HG03558 (cell line): ENCODE measurements around the gene PREPL.
A peak's percentile ranks its signal among the peaks of the same experiment; 100 is the strongest.
"Not testable (repeated sequence)": the region's sequence is repeated elsewhere in the genome, so short reads cannot be mapped to it uniquely, and the experiment has no call there.

Source experiments
- ATAC-seq: cut with Tn5 transposase; IDR thresholded peaks from one replicate; pipeline ENCODE4 v1.9.1; 2021; ENCODE audit warnings: moderate number of reproducible peaks; ENCODE audit not compliant: unreplicated experiment; ENCODE audit errors: extremely low read depth

Gene PREPL

DNA sequence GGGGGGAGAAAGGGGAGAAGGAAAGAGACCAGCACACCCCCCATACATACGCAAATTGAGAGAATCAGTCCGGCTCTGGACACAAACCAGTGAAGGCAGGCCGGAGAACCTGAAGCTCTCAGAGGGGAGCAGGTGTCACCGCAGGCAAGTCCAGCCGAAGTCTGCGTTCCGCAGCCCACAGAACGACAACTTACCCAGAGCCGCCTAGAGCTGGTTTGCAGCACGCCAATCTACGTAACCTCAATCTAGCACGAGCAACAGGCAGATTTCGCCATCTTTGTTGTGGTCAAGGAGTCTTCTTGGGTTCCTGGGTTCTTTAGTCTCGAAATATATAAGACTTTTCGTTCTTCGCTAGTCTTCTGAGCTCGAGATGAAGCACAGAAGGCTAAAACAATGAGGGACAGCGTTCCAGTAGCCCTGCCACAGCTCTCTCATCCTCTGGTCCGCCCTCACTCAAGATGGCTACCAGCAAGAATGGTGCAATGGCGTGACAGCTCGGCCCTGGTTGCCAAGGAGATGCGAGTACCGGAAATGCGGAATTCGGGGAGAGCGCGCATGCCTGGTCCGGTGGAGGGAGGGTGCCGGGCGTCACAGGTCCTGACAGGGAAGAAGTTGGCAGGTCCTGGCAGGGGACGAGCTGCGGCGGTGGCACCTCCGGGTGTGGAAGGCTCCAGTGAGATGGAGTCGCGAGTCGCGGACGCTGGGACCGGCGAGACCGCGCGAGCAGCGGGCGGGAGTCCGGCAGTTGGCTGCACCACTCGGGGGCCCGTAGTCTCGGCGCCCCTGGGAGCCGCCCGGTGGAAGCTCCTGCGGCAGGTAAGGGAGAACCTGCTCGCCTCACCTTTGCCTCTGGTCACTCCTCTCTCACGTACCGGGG is at the start of gene PREPL, which contains the start of gene CAMKMT:
PREPL (minus strand) TSS at position 165 of the 877 bp plus-strand sequence. CDS start 15,152 bp downstream, outside the sequence.
CAMKMT (plus strand) TSS at position 618 of the 877 bp plus-strand sequence.
- peak; percentile 45 for ATAC-seq

- no peak for ATAC-seq
Observed at GRCh38 chr2:44398243-44398897, 37.1 kb upstream of the PREPL start.

DNA sequence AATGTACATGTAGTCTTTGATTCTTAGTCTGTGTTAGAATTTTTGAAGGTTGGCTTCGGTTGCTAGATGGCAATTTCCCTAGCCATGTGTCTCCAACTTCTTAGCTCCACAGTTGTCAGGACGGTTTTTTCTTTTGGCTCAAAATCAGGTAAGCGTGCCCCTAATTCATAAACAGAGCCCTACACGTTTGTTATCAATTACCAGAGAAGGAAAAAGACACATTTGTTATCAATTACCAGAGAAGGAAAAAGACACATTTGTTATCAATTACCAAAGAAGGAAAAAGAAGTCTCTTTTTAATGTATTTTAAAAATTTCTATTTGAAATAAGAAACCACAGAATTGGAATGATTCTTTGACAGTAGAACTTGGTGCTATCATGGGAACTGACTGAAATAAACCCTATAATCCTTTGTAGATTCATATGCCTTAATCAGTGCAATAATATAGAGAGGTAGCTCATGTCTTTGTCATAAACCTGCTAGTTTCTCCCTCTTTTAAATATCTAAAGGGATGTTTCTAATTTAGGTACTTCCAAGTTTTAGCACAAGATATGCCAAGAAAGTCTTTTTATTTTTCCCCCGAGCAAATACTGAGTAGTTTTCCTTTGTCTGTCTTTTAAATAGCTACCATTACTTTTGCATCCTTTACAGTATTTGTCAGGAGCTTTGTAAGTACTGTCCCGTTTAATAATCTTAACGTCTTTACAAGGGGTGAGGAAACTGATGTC is 36.3 kb upstream of the PREPL start:
- no peak for ATAC-seq

GRCh38 chr2:44392338-44392943 is 31.1 kb upstream of the PREPL start:
- no peak for ATAC-seq

GRCh38 chr2:44389895-44390294 is 28.6 kb upstream of the PREPL start:
- no peak for ATAC-seq

GRCh38 chr2:44388877-44389276 is 27.6 kb upstream of the PREPL start:
- no peak for ATAC-seq

- ATAC-seq = not testable (repeated sequence)
Observed at GRCh38 chr2:44385226-44385625, 23.9 kb upstream of the PREPL start.

DNA sequence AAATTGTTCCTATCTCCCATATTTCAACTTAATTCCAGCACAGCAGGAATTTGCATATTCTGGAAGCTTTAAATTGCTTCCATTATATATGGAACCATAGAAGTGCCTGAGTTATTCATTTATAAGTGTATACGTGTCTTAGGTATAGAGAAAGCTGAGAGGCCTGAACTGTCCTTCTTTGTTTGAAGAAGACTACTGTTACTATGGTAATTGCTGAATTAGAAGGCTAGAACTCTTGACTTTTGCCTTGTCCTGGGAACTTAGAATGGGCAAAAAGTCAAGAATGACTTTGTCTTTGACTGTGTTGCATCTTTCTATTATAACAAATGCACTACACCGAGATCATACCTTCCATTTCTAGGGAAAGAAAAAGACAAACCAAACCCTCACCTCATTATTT is 16.2 kb upstream of the PREPL start:
- no peak for ATAC-seq

- no peak for ATAC-seq
Observed at GRCh38 chr2:44372246-44372645, 11.0 kb upstream of the PREPL start.

- no peak for ATAC-seq
Observed at GRCh38 chr2:44371445-44371844, 10.2 kb upstream of the PREPL start.

- ATAC-seq = no peak
Observed at GRCh38 chr2:44369392-44369791, 8.1 kb upstream of the PREPL start.

DNA sequence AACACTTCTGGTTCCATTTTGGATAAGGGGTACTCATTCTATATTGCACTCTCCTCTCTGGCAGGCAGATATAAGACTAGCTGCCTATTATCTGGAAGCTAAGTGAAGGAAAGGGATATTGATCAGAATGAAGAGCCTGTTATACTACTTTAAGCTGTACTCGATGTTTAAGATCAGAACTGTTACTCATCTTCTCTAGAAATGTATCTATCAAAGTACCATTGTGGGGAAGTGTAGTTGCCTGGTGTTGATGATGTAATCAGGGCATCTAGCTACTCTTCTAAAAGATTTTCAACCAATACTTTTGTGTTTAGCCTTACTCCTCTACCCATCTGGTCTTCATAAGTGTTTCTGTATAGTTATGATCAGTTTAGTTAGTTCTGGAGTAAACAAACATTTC is 6.3 kb upstream of the PREPL start:
- ATAC-seq = no peak

GRCh38 chr2:44364604-44365003 is 3.3 kb upstream of the PREPL start:
- ATAC-seq = no peak

- no peak for ATAC-seq
Observed at GRCh38 chr2:44362207-44363015, 1.1 kb upstream of the PREPL start.

DNA sequence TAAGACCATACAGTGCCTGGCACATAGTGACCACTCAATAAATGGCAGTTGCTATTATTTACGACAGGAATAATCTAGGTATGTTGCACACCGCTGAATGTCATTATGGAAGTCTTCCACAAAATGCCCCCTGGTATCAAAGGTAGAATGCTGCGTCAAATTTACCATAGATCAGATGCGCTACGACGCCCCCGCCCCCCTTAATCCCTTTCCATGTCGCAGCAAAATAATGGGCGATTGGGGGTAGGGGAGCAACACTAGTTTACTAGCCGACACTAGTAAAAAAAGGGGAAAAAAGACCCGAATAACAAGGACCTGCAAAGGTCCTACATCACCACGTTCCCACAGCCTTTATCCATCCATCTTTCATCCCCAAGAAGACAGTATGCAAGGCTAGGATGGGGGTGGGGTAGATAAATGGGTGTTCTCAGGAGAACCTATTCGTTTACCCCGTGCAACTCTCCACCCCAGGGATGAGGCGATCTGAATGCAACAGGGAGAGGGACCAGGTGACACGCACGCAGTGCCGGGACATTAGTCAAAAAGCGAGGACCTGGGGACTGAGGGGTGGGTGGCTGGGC is 455 bp downstream of the PREPL start:
- ATAC-seq = no peak

DNA sequence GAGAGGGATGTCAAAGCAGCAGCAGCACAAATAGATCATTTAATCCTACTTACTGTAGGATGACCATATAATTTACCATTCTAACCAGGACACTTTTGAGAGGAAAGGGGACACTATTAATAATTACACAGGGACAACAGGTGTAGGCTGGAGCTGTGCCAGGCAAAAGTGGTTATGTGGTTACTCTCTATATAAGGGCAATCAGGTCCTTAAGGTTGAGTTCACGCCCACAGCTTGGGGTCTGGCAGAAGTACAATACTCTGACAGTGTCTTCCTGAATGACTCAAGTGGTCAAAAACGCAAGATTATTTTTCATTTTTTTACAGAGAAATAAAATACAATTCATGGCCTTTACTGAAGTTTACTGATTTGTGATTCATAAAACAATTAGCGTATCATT is 2.8 kb downstream of the PREPL start:
- no peak for ATAC-seq

GRCh38 chr2:44354761-44355160 is 6.5 kb downstream of the PREPL start:
- no peak for ATAC-seq

DNA sequence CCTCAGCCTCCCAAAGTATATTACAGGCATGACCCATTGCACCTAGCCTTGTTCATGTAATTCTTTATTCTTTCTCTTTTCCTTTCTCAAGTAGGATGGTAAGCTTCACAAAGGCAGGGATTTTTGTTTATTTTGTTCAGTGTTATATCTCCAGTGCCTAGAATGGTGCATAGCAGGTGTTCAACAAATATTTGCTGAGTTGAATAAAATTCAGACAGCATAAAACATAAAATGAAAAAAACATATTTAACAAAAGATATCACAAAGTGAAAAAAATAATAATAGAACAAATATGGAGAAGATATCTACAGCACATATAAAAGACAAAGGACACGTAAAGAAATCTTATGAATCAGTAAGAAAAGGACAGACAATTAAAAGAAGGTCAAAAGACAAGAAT is 8.8 kb downstream of the PREPL start:
- no peak for ATAC-seq

GRCh38 chr2:44351676-44352075 is 9.6 kb downstream of the PREPL start:
- no peak for ATAC-seq
